Measurements from ENCODE around the gene HLF. TPM values are rescaled to one million over a fixed set of nuclear protein-coding genes. Genes with fewer than 3 reads are reported as not detected.

The HLF gene
- total and polyA plus RNA-seq, 2 experiments from 2014 or later, result 0.28 TPM; not detected in 1

DNA sequence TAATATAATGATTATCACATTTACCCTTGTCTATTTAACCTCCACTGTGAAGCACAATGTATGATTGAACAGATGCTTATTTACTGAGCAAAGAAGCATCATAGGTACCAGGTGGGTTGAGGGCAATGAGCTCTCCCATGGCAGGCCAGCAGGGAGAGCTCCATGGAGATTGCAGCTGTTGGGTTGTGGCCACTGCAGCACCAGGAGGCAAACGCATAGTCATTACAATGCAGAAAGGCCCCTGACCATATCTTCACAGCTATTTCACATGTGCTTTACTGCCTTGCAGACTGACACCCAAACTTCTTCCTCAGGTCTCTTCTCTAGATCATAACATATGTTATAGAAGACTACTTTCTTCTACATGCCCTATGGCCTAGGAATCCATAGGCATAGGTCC lies 81.9 kb downstream of the HLF start:
- H3F3A ChIP-seq (replicated peaks; ENCODE audit: low read depth), result no peaks in the 10 kb centered on the region
- Mint-ChIP-seq H3K27me3 (ENCODE audit: insufficient read depth, low read depth, poor library complexity) (no peaks in the 10 kb centered on the region), H3K4me1 (peaks cover 27% of the 10 kb centered on the region), H3K27ac (no peak overlapping the region), H3K36me3 (ENCODE audit: low read depth) (no peaks in the 10 kb centered on the region), H3K4me3 (no peak overlapping the region), H3K9me3 (peaks cover 9% of the 10 kb centered on the region; the same call in 2 of the 3 replicates)
- TF ChIP-seq, protein P1, sequence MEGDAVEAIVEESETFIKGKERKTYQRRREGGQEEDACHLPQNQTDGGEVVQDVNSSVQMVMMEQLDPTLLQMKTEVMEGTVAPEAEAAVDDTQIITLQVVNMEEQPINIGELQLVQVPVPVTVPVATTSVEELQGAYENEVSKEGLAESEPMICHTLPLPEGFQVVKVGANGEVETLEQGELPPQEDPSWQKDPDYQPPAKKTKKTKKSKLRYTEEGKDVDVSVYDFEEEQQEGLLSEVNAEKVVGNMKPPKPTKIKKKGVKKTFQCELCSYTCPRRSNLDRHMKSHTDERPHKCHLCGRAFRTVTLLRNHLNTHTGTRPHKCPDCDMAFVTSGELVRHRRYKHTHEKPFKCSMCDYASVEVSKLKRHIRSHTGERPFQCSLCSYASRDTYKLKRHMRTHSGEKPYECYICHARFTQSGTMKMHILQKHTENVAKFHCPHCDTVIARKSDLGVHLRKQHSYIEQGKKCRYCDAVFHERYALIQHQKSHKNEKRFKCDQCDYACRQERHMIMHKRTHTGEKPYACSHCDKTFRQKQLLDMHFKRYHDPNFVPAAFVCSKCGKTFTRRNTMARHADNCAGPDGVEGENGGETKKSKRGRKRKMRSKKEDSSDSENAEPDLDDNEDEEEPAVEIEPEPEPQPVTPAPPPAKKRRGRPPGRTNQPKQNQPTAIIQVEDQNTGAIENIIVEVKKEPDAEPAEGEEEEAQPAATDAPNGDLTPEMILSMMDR (conservative IDR thresholded peaks at IDR 0.05; ENCODE audit: low read depth in 2 of 2), result no peak
- no peak for TF ChIP-seq NANOG (IDR thresholded peaks at IDR 0.05; ENCODE audit: borderline replicate concordance)
- TF ChIP-seq, protein P2, sequence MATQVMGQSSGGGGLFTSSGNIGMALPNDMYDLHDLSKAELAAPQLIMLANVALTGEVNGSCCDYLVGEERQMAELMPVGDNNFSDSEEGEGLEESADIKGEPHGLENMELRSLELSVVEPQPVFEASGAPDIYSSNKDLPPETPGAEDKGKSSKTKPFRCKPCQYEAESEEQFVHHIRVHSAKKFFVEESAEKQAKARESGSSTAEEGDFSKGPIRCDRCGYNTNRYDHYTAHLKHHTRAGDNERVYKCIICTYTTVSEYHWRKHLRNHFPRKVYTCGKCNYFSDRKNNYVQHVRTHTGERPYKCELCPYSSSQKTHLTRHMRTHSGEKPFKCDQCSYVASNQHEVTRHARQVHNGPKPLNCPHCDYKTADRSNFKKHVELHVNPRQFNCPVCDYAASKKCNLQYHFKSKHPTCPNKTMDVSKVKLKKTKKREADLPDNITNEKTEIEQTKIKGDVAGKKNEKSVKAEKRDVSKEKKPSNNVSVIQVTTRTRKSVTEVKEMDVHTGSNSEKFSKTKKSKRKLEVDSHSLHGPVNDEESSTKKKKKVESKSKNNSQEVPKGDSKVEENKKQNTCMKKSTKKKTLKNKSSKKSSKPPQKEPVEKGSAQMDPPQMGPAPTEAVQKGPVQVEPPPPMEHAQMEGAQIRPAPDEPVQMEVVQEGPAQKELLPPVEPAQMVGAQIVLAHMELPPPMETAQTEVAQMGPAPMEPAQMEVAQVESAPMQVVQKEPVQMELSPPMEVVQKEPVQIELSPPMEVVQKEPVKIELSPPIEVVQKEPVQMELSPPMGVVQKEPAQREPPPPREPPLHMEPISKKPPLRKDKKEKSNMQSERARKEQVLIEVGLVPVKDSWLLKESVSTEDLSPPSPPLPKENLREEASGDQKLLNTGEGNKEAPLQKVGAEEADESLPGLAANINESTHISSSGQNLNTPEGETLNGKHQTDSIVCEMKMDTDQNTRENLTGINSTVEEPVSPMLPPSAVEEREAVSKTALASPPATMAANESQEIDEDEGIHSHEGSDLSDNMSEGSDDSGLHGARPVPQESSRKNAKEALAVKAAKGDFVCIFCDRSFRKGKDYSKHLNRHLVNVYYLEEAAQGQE (IDR thresholded peaks at IDR 0.05; ENCODE audit: unreplicated experiment), result no peak
- no peak for TF ChIP-seq ZNF114 (CRISPR knock-in tag; IDR thresholded peaks at IDR 0.05)
- TF ChIP-seq, protein P3, sequence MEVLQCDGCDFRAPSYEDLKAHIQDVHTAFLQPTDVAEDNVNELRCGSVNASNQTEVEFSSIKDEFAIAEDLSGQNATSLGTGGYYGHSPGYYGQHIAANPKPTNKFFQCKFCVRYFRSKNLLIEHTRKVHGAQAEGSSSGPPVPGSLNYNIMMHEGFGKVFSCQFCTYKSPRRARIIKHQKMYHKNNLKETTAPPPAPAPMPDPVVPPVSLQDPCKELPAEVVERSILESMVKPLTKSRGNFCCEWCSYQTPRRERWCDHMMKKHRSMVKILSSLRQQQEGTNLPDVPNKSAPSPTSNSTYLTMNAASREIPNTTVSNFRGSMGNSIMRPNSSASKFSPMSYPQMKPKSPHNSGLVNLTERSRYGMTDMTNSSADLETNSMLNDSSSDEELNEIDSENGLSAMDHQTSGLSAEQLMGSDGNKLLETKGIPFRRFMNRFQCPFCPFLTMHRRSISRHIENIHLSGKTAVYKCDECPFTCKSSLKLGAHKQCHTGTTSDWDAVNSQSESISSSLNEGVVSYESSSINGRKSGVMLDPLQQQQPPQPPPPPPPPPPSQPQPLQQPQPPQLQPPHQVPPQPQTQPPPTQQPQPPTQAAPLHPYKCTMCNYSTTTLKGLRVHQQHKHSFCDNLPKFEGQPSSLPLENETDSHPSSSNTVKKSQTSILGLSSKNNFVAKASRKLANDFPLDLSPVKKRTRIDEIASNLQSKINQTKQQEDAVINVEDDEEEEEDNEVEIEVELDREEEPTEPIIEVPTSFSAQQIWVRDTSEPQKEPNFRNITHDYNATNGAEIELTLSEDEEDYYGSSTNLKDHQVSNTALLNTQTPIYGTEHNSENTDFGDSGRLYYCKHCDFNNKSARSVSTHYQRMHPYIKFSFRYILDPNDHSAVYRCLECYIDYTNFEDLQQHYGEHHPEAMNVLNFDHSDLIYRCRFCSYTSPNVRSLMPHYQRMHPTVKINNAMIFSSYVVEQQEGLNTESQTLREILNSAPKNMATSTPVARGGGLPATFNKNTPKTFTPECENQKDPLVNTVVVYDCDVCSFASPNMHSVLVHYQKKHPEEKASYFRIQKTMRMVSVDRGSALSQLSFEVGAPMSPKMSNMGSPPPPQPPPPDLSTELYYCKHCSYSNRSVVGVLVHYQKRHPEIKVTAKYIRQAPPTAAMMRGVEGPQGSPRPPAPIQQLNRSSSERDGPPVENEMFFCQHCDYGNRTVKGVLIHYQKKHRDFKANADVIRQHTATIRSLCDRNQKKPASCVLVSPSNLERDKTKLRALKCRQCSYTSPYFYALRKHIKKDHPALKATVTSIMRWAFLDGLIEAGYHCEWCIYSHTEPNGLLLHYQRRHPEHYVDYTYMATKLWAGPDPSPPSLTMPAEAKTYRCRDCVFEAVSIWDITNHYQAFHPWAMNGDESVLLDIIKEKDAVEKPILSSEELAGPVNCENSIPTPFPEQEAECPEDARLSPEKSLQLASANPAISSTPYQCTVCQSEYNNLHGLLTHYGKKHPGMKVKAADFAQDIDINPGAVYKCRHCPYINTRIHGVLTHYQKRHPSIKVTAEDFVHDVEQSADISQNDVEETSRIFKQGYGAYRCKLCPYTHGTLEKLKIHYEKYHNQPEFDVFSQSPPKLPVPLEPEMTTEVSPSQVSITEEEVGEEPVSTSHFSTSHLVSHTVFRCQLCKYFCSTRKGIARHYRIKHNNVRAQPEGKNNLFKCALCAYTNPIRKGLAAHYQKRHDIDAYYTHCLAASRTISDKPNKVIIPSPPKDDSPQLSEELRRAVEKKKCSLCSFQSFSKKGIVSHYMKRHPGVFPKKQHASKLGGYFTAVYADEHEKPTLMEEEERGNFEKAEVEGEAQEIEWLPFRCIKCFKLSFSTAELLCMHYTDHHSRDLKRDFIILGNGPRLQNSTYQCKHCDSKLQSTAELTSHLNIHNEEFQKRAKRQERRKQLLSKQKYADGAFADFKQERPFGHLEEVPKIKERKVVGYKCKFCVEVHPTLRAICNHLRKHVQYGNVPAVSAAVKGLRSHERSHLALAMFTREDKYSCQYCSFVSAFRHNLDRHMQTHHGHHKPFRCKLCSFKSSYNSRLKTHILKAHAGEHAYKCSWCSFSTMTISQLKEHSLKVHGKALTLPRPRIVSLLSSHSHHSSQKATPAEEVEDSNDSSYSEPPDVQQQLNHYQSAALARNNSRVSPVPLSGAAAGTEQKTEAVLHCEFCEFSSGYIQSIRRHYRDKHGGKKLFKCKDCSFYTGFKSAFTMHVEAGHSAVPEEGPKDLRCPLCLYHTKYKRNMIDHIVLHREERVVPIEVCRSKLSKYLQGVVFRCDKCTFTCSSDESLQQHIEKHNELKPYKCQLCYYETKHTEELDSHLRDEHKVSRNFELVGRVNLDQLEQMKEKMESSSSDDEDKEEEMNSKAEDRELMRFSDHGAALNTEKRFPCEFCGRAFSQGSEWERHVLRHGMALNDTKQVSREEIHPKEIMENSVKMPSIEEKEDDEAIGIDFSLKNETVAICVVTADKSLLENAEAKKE (CRISPR knock-in tag; IDR thresholded peaks at IDR 0.05), result no peak
- no peak for TF ChIP-seq POLR2AphosphoS5 (IDR thresholded peaks at IDR 0.05; ENCODE audit: low read depth)
- TF ChIP-seq, protein P4, sequence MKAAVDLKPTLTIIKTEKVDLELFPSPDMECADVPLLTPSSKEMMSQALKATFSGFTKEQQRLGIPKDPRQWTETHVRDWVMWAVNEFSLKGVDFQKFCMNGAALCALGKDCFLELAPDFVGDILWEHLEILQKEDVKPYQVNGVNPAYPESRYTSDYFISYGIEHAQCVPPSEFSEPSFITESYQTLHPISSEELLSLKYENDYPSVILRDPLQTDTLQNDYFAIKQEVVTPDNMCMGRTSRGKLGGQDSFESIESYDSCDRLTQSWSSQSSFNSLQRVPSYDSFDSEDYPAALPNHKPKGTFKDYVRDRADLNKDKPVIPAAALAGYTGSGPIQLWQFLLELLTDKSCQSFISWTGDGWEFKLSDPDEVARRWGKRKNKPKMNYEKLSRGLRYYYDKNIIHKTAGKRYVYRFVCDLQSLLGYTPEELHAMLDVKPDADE (IDR thresholded peaks at IDR 0.05), result no peak
- TF ChIP-seq CREB1 (CRISPR knock-in tag; IDR thresholded peaks at IDR 0.05; ENCODE audit: low read depth), result no peak
- no peak for TF ChIP-seq EZH2 (IDR thresholded peaks at IDR 0.05; ENCODE audit: low read depth, unreplicated experiment)
- TF ChIP-seq STAT1 (IDR thresholded peaks at IDR 0.05; ENCODE audit: unreplicated experiment), result no peak
- TF ChIP-seq JUNB (IDR thresholded peaks at IDR 0.05; ENCODE audit: unreplicated experiment), result no peak
- TF ChIP-seq EZH2phosphoT487 (IDR thresholded peaks at IDR 0.05; ENCODE audit: unreplicated experiment), result no peak
- TF ChIP-seq ZNF331 (CRISPR knock-in tag; IDR thresholded peaks at IDR 0.05; ENCODE audit: low read depth), result no peak
- peaks cover 14% of the 10 kb centered on the region for H3K4me1 ChIP-seq (ENCODE audit: insufficient read depth)
- H3K36me3 ChIP-seq (ENCODE audit: insufficient read depth), result no peaks in the 10 kb centered on the region
- H3K4me3 ChIP-seq, result no peak overlapping the region
- DNase-seq (ENCODE audit: low spot score), result no peak
- no peak overlapping the region for H3K27ac ChIP-seq (ENCODE audit: low read depth)
- H3K4me2 ChIP-seq, result no peak overlapping the region
- no peaks in the 10 kb centered on the region for H3K27me3 ChIP-seq (ENCODE audit: insufficient read depth)
- no peak overlapping the region for H2AFZ ChIP-seq
- no peaks in the 10 kb centered on the region for H3K79me2 ChIP-seq (replicated peaks; ENCODE audit: insufficient read depth)
- H4K20me1 ChIP-seq (replicated peaks; ENCODE audit: insufficient read depth), result no peaks in the 10 kb centered on the region
- ATAC-seq, result no peak
- H3K9me2 ChIP-seq (ENCODE audit: insufficient read depth), result peaks cover 4% of the 10 kb centered on the region; the same call in 1 of the 2 replicates

Measured in GM23338 (cell line).